T-helper 22 cell (primary cell): ENCODE results near the gene FLRT1.
"Not testable (repeated sequence)": the region's sequence is repeated elsewhere in the genome, so short reads cannot be mapped to it uniquely, and the experiment has no call there.

Experiments
- DNase-seq: peaks from one replicate; pipeline ENCODE4 v3.0.0-alpha.2; 2020; ENCODE audit warnings: low read depth

Gene FLRT1

DNA sequence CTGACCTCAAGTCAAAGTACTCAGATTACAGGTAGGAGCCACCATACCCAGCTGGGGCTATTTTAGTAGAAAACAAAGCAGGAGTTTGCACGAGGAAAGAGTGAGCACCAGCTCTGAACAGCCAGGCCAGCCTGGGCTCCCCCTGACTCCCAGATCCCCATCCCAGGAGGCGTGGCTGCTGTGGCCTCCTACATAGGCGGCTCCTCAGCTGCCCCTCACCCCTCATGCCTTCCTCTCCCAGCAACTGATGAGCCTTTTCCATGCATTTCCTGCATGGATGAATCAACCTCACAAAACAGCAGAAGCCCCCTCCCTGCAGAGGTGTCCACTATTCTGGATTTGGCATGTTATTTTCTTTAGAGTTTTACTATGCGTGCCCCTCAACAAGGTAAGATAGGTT, 10.5 kb upstream of the FLRT1 start:
- DNase-seq: no peak

DNA sequence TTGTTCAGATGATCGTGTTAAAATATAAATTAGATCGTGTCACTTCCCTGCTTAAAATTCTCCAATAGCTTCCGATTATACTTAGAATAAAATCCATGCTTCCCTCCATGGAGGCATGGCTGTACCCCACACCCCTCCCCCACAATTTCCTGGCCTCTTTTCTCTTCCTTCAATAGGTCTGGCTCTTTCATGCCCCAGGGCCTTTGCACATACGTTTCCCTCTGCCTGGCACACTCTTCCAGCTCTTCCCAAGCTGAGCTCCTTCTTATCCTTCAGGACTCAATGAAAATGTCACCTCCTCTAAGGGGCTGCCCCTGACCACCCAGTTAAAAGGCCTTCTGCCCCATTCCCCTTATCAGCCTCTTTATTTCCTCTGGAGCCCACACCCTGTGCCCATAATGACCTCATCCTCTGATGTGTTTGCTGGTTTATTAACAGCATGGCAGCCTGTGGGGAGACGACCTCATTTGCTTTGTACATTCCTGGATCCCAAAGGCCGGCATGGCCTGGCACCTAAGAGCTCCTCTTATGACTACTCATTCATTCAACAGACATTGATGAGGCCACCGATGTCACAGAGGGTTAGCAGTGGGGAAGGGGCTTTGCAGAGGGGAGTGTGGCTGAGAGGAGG, 9.0 kb upstream of the FLRT1 start:
- DNase-seq: no peak

DNA sequence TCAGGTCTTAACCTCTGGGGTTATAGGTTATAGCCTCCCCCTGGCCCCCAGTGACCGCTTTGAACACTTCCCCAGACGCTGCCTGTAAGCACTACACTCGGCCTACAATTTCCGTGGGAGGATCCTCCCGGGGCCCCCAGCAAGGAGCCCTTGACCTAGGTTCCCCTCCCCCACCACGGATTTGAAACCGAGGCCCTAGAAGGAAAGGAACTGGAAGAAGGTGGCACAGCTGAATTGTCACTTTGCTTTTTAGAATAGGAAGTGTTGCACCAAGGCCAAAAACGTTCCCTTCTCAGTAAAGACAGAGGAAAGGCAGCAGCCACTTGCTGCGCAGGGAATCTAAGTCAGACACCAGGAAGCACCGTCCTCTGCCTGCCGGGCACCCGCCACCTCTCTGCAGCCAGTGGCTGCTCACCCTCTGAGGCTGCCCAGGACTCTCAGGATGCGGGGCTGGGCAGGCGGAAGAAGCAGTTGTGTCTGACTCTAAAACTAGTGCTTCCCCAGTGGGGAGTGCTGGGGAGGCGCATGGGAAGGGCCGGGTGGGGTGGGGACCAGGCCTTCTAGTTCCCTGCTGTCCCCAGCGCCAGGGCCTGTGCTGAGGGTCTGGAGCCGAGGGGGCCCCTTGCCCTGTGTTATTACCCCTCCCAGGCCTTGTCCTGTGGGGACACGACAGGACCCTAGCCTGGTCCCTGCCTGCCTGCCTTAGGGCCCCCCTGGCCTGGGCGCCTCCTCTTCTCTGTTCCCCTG, 7.9 kb upstream of the FLRT1 start:
- no peak for DNase-seq

DNA sequence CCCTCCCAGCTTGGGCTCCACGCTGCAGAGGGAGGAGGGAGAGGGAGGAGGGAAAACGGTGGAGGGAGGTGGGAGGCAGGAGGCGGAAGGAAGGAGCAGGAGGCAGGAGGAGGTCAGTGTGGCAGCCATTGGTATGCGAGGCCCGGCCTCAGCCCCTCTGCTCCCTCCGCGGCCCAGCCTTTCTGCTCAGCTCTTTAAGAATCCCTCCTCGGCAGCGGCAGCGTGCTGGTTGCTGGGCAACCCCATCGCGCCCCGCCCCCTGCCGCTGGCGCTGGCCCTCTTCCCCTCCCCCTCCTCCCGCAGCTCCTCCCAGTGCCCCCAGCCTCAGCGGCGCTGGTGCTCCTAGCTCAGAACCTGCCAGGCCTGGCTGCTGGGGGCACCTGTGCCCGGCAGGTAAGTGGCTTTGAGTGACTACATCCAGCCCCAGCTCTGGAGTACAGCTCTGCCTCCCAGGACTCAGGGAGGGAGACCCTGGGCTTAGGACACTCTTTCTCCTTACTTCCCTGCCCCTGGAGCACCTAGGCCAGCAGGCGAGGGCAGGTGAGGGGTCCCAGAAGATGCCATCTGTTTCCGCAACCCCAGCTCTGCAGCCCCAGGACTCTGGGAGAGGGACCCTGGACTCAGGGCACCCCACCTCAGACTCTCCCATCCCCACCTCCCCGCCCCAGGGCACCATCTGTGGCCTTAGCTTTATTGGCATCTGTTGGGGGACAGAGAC, 7.2 kb upstream of the FLRT1 start:
- no peak for DNase-seq

DNA sequence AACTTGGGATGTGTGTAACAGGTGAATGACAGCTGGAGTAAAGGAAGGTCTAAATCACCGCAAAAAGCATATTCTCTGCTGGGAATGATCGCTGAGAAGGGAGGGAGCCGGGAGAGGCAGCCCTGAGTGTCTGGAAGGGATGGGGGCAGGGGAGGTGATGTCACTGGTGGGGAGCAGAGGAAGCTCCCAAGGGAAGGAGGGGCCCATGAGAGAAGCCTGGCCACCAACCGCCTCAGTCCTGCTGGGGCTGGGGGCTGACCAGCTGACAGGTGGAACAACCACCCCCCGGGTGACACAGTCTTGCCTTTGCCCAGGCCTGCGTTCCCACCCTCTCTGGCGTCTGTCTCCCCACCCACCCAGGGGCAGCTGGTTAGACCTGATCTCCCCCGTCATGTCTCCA, 6.0 kb upstream of the FLRT1 start:
- DNase-seq: no peak

DNA sequence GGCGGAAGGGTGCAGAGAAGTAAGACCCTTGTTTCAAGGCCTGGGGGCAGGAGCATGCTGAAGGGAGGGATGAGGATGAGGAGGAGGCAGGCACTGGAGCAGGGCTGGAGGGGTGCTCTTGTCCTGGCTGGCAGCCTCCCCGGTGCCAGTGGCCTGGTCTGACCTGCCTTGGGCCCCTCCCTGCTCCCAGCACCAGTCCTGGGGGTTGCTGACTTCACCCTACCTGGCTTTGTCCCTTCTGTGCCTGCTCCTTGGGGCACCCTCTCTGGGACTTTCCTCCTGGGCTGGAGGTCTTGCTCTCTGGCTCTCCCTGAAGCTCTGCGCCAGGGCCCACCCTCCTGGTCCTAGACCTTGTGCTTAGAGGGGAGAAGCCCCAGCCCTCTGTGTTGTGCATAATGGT, 4.7 kb upstream of the FLRT1 start:
- DNase-seq: no peak

DNA sequence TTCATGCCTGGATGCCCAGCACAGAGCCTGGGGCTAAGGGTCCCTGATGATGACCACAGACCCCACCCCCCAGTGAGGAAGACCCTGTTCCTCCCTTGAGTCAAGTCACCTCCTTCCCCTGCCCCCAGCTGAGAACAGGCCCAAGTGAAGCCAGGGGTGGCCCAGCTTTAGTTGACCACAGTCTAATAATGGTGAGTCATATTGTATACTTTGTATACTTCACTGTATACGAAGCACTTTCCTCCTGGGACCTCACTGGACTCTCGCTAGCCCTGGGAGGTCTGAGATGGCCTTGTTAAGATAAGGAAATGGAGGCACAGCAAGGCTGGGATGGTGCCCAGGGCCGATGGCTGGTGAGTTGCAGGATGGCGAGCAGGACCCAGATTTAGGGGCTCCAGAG, 3.7 kb upstream of the FLRT1 start:
- no peak for DNase-seq

DNA sequence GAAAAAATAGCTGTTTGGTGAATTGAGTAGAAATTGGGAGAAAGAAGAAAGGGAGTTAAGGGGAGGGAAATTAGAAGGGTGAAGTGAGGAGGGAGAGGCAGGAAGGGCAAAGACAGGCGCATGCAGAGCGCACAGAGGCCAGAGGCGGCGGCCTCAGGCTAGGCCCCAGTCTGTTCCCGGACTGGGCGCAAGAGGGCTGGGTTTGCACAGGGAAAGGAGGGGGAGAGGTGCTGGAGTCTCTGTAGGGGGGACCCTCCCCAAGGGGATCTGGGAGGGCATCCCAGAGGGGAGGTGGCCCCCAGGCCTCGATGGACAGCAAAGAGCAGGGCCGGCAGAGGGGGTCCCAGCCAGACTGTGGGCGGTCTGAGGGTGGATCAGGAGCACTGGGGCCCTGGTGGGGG, 1.3 kb upstream of the FLRT1 start:
- no peak for DNase-seq

DNA sequence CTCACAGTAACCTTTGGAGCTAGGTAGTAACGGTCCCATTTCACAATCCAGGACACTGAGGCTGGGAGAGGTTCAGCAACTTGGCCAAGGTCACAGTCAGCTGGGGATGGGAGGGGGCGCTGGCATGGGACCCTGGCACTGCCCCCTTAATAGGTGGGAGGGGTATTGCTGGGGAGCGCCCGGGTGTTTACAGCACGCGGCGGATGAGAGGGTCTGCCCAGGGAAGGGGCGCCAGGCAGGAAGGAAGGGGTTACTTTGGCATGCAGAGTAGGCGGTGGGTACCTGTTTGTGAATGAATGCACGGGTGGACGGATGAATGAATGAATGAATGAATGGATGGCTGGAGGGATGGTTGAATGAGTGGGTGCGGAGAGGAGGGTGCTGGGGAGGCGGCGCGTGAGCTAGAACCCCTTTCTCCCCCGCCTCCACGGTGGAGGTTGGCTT, 628 bp upstream of the FLRT1 start:
- no peak for DNase-seq

DNA sequence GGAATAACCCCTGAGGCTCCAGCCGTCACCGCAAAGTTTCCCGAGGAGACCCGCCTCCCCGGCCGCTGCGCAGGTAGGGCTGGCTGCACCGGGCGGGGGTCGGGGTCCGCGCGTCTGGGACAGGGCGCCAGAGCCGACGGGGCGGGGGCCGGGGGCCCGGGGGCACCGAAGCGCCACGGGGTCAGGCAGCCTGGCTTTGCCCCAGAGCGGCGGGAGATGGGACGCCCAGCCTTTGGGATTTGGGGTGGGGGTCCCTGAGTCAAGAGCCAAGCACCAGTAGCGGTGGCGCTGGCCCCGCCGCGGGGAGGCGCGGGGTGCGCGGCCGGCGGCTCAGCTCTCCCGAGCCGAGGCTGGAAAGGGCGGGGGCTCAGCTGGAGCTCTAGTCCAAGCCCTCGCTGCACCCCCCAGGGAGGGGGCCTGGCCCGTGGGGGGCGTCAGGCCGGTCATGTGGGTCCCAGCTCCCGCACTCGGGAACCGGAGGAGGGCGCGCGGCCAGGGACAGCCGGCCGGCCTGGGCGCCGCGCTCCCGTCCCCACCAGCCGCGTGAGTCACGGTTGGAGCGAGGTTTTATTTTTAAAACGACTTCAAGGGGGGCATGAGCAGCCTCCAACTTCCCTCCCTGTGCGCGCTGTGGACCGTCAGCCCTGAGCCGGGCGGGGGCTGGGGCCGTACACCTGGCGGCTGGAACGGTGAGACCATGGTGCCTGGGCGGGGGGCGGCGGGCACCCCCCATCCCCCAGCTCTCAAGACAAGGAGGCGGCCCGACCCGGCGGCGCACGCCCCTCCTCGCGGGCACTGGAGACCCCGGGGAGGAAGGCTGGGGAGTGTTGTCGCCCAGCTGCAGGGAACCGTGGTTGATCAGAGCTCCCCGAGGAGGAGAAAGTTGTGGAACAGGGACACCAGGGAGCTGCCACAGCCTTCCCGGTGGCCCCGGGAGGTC, 626 bp downstream of the FLRT1 start:
- DNase-seq: no peak

DNA sequence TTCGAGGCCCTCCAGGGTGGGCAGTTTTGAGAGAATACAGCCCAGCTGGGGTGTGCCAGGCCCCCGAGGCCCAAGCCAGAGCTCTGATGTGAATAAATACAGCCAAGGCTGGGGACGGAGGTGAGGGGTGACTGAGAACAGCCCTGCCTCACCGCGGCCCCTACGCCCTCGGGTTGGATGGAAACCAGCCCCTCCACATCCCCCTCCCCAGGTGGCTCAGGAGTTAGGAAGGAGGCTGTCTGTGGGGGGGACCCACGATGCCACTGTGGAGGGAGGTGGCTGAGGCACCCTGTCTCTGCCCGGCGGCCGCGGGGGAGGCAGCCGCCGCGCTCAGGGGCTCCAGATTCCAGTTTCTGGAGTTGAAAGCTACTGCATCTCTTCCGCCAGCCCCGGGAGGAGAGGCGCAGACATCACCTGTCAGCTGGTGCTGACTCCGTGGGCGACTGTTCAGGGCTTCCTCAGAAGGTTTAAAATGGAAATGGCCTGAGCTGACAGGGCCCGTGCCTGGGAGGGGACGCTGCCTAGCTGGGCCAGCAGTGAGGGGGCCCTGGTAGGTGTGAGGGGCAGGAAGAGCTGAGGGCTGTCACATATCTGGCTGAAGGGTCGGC, 1.4 kb downstream of the FLRT1 start:
- DNase-seq: no peak

DNA sequence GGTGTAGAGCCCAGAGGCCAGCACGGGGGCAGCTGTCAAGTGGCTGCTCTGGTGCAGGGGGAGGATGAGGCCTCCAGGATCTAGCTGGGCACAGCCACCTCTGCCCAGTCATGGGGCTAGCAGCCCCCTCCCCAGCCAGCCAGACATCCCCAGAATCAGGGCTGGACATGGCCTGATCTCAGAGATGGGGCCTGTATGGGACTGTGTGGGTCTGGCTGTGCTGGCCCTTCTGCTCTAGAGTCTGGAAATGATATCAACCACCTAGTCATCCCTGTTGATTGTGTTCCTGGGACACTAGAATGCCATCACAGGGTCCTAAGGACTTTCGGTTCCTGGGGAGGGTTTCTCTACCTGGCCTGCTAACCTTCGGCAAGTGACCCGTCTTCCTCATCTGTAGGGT, 2.8 kb downstream of the FLRT1 start:
- DNase-seq: no peak

DNA sequence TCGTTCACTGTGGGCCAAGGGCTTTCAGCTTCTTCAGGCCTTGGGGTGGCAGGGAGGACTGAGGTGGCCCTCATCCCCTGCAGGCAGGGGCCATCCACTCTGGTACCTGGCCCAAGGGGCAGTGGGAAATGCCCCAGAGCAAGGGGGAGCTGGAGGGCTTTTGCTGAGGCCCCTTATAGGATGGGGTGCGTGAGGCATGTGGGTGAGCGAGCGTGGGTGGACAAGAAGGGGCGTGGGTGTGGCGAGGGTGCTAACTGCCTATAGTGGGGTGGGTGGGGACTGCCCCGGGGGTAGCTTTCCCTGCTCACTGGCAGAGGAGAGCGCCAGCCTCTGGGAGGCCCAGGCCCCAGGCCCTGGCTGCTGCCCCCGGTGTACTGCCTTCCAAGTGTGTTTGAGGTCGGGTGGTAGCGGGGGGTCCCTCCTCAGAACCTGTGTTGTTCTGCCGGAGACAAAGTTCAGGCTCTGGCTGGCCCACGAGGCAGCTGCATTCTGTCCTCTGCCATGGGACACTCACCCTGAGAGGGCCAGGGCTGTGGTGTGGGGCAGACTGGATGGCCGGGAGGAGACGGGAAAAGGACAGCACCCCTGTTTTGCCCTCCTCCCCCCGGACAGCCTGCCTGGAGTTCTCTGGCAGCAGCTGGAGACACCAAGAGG, 3.4 kb downstream of the FLRT1 start:
- no peak for DNase-seq

DNA sequence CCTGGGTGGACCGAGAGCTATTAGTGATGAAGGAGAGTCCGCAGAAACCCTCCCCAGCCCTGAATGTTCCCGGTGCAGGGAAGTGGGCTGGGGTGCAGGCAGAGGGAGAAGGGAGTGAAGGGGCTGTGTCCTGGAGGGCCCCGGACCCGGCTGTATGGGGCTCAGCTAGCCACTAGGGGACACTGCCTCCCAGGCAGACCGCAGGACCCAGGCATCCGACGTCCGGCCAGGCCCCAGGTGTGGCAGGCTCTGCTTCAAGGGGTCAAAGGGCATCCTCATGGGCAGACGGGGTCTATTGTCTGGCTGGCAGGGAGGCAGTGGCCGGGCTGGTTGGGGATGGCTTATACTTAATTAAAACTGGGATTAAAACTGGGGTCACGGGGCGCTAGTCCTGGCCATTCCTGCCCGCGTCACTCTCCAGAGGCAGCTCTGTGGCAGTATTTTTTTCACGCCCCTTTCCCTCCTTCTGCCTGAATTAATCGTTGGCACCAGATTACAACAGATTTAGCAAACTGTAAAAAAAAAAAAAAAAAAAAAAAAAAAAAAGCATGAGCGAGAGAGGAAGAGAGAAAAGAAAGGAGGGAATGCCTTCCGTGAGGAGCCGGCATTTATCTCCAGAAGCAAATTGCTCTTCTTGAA, 5.1 kb downstream of the FLRT1 start:
- DNase-seq: no peak

DNA sequence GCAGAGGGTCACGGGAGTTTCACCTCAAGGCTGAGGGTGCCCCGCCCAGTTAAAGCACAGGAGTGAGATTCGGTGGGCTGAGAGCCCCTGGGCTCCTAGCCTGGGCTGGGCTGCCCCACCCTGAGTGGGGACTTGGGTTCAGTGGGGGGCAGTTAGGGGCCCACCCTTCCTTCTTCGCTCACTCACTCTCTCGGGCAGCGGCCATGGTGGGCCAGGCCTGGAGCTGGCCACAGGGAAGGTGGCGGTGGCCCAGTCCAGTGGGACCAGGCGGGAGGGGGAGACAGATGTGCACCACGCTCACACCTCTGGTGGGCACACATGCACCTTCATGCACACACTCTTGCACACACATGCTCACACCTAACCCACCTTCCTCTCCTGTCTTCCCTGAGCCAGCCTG, 6.1 kb downstream of the FLRT1 start:
- no peak for DNase-seq

DNA sequence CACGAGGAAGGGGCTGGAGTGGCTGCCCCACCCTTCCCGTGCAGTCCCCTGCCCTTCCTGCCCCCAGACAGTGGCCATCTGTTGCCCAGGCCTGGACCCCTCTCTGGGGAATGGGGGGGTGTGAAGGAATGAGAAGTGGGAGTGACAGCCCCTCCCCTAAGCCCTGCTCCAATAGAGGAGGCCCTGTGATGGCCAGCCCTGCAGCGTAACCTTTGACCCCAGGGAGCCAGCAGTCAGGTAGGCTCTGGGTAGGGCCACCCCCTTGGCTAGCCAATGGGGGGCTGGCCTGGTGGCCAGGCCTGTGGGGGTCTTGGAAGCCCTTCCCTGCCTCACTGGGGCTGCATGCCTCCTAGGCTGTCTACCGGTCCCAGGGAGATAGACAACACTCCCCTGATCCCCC, 6.6 kb downstream of the FLRT1 start:
- DNase-seq: no peak

DNA sequence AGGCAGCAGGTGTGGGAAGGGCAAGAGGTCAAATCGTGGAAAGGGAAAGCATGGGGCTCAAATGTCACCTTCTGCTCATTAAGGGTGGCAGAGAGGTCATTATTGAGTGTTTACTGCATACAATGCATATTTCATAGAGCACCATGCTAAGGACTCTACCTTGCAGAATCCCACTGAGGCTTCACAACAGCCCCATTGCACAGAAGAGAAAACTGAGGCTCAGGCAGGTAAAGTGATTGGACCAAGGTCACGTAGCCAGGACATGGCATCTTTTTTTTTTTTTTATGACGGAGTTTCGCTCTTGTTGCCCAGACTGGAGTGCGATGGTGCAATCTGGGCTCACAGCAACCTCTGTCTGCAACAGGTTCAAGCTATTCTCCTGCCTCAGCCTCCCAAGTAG, 7.8 kb downstream of the FLRT1 start:
- no peak for DNase-seq

DNA sequence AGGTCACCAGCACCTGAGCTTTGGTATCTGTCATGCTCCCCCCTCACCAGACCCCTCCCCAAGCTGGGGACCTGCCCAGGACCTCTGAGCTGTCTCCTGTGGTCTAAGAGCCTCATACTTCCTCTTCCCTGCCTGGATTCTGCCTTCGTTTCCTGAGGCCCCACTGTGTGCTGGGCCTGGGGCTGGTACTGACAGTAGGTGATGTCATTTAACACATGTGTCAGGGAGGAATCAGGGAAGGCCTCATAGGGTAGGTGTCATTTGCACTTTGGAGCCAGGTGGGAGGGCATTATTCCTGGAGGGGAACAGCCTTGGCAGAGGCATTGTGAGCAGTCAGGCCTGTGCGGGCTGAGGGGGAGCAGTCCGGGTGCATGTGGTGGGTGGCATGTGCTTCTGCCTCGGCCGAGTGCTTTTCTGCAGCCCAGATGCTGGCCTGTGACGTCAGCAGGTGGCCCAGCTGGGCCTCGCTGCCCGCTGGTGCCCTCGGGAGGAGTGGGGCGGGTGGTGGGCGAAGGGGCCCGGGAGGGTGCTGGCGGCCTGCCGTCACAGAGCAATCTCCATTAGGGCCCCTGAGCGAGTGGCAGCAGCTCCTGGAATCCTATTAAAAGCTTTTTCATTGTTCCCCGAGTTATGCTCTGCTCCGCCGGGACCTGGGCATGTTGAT, 9.1 kb downstream of the FLRT1 start:
- DNase-seq: no peak

DNA sequence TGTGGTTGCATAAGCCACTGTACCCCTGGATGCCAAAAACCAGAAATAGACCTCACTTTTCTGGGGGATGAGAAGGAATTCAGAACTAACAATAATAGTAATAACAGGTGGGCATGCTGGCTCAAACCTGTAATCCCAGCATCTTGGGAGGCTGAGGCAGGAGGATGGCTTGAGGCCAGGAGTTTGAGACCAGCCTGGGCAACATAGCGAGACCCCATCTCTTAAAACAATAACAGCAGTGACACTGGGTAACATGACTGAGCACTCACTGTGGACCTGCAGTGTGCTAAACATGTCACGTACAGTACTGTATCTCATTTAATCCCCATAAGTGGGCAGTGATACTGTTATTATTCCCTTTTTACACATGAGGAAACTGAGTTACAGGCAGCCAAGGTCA, 10.0 kb downstream of the FLRT1 start:
- no peak for DNase-seq

DNA sequence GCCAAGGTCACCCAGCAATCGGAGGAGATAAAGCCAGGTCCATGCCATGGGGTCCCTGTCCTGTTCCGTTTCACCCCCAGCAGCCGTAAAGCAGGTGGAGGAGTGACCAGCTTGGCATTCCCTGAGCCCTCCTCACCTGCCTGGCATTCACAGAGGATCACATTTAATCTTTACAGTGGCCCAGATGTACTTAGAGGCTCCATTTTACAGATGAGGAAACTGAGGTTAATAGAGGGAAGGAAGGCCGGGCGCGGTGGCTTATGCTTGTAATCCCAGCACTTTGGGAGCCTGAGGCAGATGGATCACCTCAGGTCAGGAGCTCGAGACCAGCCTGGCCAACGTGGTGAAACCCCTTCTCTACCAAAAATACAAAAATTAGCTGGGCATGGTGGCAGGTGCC, 11.6 kb downstream of the FLRT1 start:
- not testable (repeated sequence) for DNase-seq
